AG09319 (cell line): Measurements from ENCODE around the gene ARHGEF4.
"Not testable (repeated sequence)": the region's sequence is repeated elsewhere in the genome, so short reads cannot be mapped to it uniquely, and the experiment has no call there.

Experiments used
- DNase-seq: peaks from one replicate; pipeline ENCODE4 v3.0.0-alpha.2; 2010; ENCODE audit warnings: low read depth; ENCODE audit errors: extremely low read depth
- TF ChIP-seq, protein P1 (sequence below): IDR thresholded peaks from 2 replicates; pipeline ENCODE4 v1.5.1; 2011; ENCODE audit warnings: low read depth, mild to moderate bottlenecking, inconsistent platforms, low read length, moderate library complexity

Gene ARHGEF4

DNA sequence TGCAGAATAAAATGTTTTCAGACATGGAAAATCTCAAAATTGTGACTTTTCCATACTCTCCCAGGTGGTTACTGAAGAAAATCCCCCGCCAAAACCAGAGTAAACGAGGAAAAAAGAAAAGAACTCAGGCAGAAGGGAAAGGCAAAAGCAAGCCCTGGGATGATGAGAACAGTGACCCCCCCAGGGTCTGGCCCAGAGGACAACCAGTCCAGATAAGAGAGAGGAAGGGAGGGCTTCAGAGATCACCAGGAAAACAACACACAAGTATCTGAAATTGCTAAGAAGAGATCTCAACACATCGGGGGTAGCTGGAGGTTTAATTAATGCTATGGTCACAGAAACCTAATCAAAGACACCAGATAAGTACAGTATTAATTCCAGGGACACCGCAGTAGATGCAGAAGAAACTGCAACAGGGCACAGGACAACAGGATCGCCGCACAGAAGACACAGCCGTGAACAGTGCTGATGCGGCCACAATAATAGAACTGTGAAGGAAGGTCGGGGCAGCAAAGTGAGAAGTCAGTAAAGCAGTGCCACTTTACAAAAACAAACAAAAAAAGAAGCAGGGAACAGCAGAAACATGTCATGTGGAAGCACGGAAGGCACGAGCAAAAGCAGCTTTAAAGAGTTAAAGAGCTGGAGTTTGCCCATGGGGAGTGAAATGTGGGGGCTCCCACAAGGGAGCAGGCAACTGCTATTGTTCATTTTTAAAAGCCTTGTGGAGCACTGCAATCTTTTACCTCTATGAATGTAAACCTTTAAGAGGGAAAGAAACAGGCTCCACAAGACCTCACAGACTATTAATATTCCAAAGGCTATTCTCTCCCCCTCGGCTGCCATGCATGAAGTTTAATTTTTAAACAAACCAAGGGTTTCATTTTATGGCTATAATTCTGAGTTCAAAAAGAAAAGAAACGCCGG lies 228.1 kb downstream of the ARHGEF4 start:
- no peak for DNase-seq
- TF ChIP-seq, protein P1, sequence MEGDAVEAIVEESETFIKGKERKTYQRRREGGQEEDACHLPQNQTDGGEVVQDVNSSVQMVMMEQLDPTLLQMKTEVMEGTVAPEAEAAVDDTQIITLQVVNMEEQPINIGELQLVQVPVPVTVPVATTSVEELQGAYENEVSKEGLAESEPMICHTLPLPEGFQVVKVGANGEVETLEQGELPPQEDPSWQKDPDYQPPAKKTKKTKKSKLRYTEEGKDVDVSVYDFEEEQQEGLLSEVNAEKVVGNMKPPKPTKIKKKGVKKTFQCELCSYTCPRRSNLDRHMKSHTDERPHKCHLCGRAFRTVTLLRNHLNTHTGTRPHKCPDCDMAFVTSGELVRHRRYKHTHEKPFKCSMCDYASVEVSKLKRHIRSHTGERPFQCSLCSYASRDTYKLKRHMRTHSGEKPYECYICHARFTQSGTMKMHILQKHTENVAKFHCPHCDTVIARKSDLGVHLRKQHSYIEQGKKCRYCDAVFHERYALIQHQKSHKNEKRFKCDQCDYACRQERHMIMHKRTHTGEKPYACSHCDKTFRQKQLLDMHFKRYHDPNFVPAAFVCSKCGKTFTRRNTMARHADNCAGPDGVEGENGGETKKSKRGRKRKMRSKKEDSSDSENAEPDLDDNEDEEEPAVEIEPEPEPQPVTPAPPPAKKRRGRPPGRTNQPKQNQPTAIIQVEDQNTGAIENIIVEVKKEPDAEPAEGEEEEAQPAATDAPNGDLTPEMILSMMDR, result no peak

GRCh38 chr2:131067465-131068125 lies 230.9 kb downstream of the ARHGEF4 start:
- TF ChIP-seq, protein P1, result no peak
- no peak for DNase-seq

DNA sequence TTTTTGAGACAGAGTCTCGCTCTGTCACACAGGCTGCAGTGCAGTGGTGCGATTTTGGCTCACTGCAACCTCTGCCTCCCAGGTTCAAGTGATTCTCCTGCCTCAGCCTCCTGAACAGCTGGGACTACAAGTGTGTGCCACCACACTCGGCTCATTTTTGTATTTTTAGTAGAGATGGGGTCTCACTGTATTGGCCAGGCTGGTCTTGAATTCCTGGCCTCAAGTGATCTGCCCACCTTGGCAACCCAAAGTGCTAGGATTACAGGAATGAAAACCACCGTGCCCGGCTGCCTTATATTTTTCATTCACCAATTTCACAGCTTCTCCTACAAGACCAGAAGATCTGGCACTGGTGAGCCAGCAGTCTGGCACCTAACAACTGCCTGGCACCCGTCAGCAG lies 231.5 kb downstream of the ARHGEF4 start:
- DNase-seq, result not testable (repeated sequence)

DNA sequence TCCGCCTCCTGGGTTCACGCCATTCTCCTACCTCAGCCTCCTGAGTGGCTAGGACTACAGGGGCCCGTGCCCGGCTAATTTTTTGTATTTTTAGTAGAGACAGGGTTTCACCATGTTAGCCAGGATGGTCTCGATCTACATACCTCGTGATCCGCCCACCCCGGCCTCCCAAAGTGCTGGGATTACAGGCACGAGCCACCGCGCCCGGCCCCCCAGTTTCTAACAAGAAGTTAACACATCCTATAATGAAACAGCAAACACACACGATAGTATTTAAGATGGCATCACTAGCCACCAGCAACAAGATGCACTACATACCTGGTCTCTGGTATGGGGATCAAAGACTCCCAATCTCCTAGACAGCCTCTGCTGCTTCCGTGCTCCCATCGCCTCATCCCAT lies 238.9 kb downstream of the ARHGEF4 start:
- DNase-seq, result not testable (repeated sequence)

DNA sequence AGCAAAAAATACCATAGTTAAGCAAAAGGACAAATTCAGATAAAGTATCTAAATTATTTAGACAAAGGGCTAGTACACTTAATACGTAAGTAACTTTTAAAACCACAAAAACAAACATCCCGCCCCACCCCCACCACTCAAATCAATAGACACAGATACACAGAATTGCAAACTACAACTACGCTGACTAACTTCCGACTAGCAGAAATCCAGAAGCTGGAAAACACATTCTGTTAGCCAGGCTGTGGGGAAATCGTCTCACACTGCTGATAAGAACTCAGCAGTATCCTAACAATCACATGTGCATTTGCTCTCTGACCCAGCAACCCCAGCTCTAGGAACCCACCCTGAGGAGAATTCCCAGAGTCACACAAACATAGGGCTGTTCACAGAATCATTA lies 240.0 kb downstream of the ARHGEF4 start:
- TF ChIP-seq, protein P1, result no peak
- DNase-seq, result no peak

DNA sequence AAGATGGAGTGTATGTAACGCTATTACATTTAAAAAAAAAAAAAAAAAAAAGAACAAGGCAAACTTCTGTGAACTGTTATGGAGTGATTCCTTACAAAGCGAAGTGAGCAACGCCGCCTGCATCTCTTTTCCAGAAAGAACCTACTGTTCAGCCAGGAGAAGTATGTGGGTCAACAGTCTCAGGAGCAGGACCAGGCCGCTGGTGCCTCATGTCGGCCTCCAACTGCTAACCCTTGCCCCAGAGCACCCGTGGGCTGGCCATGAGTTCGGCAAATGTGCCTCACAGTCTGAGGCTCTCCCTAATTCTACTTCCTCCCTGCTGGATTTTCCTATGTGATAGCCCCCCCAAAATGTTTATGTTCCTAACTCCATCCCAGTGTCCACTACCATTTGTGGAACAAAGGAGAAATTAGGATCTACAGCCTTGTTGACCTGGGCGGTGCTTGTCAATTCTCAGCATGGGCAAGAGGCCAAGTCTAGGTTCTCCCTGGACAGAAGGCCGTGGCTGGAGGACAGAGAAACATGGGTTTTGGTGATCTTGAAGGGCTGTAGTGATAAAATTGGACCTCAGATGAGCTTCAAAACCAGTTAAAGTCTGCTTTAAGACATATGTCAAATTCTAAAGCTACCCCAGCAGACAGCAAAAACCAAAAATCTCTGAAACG lies 240.6 kb downstream of the ARHGEF4 start:
- DNase-seq, result no peak
- TF ChIP-seq, protein P1, result no peak

DNA sequence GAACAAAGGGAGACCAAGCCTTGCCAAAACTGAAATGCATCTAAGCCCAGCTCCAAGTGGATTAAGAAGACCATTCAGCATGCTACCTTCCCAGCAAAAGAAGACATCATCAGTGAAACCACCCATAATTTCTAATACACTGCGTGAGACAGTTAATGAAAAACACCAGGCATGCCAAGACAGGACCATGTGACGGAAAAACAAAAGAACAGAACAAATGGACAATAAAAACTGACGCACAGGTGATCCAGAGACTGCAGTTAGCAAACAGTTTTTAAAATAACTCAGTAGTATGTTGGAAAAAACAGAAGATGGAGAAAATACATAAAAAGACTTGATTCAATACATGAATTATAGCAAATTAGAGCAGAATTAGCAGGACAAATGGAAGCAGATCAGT lies 241.3 kb downstream of the ARHGEF4 start:
- TF ChIP-seq, protein P1, result no peak
- no peak for DNase-seq

DNA sequence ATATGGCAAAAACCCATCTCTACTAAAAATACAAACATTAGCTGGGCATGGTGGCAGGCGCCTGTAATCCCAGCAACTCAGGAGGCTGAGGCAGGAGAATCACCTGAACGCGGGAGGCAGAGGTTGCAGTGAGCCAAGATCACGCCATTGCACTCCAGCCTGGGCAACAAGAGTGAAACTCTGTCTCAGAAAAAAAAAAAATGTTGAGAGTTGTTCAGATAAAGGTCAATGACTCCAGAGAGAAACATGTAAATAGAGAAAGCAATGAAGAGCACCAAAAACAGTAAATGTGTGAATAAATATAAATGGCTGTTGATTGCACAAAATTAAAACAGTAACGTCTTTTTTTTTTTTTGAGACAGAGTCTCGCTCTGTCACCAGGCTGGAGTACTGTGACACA lies 243.2 kb downstream of the ARHGEF4 start:
- not testable (repeated sequence) for DNase-seq

DNA sequence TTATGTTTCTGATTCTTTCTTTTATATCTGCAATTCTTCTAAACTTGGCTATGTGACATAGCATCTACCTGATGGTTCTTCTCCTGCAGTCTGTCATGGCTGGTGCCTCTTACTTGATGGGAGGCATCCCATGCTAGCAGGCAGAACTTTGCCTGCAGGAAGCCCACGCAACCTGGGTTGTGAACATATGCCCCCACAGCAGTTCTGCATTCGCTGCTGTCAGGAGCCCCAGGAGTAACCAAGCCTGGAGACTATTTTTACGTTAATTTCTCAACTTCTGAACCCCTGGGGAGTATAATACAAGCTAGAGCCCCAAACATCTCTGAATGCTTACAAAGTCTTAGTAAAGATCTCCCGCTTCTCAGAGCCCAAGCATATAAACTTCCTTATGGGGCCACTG lies 244.5 kb downstream of the ARHGEF4 start:
- TF ChIP-seq, protein P1, result no peak
- no peak for DNase-seq
